GM19025 (cell line): Measurements from ENCODE around the gene UXT.
"Not testable (repeated sequence)": the region's sequence is repeated elsewhere in the genome, so short reads cannot be mapped to it uniquely, and the experiment has no call there.

Source experiments
- ATAC-seq: cut with Tn5 transposase; IDR thresholded peaks from one replicate; pipeline ENCODE4 v1.9.1; 2021; ENCODE audit warnings: mild to moderate bottlenecking, low read depth, moderate library complexity; ENCODE audit not compliant: unreplicated experiment

UXT gene

DNA sequence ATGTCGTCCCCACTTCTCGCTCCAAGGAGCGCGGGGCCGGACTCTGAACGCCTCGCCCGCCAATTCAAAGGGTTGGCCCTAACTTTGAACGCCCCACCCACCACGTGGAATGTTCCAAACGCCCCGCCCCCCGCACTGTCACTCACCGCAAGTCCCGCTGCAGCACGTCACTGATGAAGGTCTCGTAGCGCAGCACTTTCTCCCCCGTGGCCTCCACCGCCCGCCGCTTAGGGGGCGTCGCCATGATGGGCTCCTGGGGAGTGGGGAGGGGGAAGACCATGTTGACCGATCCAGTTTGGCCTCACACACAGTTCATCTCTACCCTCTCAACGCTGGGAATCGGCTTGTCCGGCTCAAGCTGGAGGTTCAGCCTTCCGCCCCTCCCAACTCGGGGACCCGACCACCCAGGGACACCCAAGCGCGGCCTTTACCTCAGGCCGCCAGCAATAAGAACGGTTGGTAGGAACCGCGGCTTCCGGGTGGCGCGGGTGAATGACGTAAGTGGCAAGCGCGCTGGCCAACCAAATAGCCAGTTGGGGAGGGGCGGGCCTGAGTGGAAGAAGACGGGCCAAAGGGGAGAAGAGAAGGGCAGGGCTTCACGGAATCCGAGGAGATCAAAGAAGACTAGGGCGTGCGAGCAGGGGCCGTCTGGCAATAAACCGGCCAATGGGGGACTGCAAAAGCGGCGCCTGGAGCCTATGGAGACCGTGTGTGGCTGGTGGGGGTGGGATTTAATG, at the start of gene UXT:
Gene UXT, minus strand, starts transcription at position 497 of the 737 bp plus-strand sequence. Its CDS starts 253 bp downstream, at position 244.
- ATAC-seq, result peak; percentile 72

- ATAC-seq, result no peak
Measured at GRCh38 chrX:47707031-47707780, 48.2 kb upstream of the UXT start.

GRCh38 chrX:47706575-47706974, 47.6 kb upstream of the UXT start:
- no peak for ATAC-seq

DNA sequence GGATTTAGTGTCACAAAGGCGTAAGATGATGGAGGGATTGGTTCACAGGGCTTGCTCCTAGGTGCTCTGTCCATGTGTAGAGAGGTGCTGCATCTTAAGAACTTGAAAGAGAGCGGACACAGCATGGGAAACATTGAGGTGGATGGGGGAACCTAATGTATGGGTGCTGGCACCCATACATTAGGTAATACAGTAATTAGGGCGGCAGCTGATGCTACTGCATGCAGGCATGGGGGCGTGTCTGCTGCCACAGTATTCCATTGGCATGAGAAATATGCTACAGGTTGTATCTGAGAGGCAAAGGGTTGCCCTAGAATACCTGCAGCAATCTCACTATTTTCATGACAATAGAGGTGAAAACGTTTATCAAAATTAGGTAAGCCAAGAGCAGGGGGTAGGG, 45.8 kb upstream of the UXT start:
- no peak for ATAC-seq

DNA sequence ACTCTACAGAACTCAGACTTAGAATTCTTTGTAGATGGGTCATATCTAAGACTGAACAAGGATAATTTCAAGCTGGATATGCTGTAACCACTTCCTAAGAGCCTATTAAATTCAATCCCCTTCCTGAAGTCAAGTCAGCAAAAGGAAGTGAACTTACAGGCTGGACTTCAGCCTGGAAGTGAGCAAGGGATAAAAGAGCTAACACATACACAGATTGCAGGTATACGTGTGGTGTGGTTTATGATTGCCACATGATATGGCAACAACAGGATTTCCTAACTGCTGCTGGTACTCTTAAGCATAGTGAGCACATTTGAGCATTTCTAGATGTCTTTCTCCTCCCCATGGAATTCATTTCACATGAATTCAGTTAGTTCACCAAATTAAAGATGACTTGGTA, 38.2 kb upstream of the UXT start:
- ATAC-seq, result no peak

- no peak for ATAC-seq
Measured at GRCh38 chrX:47690175-47690574, 31.2 kb upstream of the UXT start.

- no peak for ATAC-seq
Measured at GRCh38 chrX:47687263-47687662, 28.3 kb upstream of the UXT start.

GRCh38 chrX:47683829-47684205, 24.8 kb upstream of the UXT start:
- ATAC-seq, result no peak

DNA sequence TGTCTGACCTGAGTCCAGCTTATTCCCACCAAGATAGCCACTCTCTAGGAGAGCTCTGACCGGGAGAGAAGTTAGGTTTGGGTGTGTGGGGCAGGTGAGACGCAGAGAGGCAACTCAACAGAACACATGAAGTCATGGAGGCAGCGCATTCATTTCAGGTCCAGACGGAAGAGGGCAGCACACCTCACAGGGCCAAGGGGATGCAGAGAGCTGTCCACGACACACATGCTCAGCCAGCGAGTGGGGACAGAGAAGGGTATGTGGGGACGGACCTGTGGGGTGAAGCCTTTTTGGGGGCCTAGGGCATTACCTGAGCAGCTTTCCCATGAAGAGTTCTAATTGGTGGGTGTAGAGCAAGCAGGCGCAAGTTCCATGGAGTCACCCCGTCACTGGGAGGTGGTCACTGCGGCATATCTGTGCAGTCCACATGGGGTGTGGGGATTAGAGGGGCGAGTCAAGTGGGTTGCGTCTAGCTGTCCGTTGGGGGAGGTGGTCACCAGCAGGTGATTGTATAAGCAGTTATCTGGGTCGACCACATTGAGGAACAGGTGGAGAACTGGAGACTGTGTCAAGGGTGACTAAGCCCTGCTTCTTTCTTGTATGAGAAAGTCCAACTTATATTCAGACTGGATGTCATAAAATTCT, 24.3 kb upstream of the UXT start:
- no peak for ATAC-seq

DNA sequence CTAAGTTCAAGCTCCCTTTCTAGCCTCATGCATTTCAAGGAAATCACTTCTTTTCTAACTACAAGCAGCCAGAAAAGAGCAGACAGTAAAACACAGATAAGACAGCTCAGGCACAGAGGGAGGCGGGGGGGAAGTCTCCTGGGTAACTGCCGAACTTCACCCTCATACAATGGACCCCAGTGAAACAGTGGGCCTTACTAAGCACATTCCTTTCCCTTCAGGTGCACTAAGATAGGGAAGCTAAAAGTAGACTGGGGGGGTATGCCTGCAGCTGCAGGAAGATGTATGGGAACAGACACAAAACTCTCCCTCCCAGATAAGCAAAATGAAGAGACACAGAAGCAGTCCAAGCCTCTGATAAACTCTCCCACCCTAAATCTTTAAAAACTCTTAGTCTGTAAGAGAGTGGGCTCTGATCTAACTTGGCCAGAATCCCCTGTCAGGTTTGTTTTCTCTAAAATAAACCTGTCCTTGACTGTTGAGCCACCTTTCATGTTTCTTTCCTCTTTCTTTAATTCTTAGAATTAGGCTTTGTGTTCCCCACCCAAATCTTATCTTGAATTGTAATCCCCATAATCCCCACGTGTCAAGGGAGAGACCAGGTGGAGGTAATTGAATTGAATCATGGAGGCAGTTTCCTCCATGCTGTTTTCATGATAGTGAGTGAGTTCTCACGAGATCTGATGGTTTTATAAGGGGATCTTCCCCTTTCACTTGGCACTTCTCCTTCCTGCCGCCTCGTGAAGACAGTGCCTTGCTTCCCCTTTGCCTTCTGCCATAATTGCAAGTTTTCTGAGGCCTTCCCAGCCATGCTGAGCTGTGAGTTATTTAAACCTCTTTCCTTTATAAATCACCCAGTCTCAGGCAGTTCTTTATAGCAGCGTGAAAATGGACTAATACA, 17.2 kb upstream of the UXT start:
- not testable (repeated sequence) for ATAC-seq

DNA sequence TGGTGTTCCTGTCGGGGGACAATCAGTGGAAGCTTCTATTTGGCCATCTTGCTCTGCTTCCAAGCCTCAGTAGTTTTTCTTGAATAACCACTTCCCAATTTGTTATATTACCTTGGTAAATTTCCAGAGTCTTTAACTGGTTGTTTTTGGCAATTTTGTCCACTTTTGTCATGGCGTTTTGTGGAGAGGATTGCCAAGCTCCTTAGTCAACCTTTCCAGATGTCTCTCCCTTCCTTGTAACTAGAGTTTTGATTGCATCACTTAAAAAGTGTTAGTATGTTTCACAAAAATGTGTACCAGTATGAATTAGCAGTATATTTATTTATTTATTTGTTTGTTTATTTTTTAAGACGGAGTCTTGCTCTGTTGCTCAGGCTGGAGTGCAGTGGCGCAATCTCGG, 15.8 kb upstream of the UXT start:
- no peak for ATAC-seq

DNA sequence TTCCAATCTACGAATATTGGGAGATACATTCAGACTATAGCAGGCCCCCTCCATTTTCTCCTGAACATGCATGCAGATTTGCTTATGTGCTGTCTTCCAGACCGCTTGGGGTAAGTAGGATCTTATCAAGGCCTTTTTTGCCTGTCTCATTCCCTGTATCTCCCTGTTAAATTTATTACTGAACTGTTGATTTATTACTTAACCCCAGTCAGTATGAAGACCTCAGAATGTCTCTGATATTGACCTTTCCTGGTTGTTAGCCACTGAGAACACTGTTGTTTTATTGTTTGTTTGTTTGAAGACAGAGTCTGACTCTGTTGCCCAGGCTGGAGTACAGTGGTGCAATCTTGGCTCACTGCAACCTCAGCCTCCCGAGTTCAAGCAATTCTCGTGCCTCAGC, 6.8 kb upstream of the UXT start:
- ATAC-seq, result not testable (repeated sequence)

DNA sequence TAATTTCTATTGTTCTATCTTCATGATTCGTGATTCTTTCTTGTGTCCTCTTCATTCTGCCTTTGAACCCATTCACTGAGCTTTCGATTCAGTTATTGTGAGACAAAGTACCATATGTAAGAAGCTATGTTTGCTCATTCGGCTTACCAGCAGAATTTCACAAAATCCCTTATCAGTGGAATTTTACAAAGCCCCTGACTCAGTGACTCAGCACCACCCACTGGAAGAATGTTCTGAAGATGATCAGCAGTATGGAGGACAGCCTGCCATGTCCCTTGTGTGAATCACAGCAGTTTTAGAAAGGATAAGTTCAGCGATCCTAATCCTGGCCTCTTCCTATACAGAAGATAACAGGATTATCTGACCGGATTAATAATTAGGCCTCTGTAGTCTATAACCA, 5.8 kb upstream of the UXT start:
- no peak for ATAC-seq

GRCh38 chrX:47662144-47662657, 3.2 kb upstream of the UXT start:
- no peak for ATAC-seq

DNA sequence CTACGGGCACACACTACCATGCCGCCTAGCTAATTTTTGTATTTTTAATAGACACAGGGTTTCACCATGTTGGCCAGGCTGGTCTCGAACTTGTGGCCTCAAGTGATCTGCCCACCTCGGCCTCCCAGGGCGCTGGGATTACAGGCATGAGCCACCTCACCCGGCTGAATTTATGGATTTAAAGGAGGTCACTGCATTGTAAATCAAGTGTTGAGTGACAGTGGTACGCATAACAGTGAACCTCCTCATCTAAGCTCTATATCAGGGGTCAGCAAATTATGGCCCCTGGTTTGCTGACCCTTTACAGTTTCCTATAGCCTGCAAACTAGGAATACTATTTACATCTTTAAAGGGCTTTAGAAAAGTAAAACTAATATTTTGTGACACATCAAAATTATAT, 2.6 kb upstream of the UXT start:
- no peak for ATAC-seq

DNA sequence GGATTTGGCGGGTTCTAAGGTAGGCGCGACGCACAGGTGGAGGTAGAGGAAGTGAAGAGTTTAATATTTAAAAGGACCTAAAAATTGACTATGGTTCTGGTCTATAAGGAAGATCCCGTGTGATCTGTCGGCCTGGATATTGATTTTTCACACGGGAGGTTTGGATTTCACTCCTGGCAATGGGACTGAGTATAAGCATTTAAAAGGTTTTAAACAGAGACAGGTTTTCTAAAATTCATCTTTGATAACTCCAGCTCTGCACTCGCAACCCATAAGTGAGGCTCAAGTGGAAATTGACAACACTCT, 394 bp upstream of the UXT start:
- no peak for ATAC-seq

DNA sequence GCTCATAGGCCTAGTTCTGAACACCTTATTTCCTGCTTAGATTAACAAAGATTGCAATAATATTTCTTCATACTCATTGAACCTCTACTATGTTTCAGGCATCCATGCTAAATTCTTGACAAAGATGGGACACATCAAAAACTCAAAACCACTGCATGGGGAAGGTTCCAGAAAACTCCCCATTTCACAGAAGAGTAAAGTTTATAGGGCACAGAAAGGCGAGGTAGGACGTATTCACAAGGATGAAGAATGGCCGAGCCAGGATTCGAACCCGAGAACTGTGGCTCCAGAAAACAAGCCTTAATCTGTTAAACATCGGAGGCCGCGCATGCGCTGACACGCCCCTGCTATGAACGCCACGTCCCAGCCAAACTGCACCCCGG, 688 bp downstream of the UXT start:
- ATAC-seq, result no peak

DNA sequence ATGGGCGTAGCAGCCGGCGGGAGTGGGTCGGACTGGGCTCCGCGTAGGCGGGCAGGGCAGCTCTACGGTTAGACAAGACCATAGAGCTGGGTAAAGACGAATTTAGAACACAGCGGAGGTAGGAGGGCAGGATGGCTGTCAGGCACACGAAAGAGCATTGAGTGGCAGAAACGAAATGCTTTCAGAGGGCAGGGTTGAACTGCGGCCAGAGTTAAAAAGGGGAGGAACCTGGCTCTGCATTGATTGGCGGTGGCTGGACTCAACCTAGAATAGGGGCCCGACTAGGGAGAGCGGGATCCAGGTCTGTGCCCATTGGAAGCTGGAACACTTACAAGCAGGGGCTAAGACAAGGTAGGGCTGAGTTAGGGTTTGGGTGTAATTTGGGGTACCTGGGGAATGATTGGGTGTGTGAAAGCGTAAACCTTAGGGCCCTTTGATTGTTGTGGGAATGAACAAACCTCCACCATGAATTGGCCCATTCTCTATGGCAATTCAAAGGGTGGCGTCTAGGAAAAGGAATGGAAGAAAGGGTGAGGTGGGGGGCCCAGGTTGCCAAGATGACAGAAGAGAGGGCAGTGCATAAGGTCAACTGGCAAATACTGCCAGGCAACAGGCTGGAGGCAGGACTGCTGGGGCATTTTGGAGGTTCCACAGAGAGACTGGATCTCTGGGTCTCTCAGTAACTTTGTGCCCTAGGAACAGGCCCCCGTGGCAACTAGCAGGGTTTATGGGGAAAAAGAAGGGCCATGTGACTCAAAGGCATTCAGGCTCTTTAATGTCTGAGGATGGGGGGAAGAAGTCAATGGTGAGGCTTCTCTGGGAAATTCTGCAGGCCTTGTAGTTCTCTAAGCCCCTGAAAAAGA, 7.7 kb downstream of the UXT start:
- peak; percentile 1 for ATAC-seq

DNA sequence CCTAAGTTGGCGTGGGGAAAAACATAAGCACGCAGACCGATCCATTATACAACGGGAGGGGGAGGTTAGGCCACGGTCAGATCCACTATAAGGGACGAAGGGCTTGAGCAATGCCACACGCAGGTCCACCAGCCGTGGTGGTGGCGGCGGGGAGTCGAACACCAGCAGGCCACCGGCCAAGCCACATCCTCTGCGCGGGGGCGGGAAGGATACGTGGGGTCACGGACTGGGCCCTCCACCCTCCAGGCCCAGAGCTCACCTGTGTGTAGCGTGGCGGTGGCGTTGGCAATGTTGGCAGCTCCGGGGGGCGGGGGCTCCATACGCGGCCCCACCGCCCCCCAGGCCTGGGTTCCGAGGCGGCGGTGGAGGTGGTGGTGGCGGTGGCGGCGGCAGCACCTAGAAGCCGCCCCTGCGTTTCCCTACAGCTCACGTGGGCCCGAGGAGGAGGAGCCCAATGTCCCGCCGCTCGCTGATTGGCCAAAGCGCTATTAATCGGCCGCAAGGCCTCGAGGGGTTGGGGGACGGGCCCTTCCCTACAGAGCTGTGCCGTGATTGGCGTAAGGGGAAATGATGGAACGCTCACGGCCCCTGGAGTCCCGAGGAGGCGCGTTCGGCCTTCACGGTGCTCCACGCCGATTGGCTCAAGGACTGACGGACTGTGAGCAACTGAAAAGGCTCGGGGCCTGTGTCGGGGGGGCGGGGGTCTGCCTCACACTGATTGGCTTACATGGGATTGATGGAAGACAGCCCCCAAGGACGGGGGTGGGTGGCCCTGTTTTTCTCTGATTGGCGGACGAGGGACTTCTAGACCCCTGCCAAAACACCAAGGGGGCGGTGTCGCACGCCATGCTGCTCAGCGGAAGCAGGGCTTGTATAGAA, 8.6 kb downstream of the UXT start, which contains the start of gene ELK1:
Gene ELK1, minus strand, starts transcription at position 400 of the 879 bp plus-strand sequence. CDS start 9,122 bp downstream, outside the sequence.
- peak; percentile 90 for ATAC-seq
